Ramos (cell line): ENCODE results near the gene SHROOM3.

ENCODE experiments used
- in situ Hi-C: fragments of 300-500 bp; cut with MboI; formaldehyde crosslinking; loops from one replicate; pipeline ENCODE4 v1.14.3; 2022; ENCODE audit warnings: low sequenced_read_pairs; ENCODE audit not compliant: unreplicated experiment

SHROOM3 gene

DNA sequence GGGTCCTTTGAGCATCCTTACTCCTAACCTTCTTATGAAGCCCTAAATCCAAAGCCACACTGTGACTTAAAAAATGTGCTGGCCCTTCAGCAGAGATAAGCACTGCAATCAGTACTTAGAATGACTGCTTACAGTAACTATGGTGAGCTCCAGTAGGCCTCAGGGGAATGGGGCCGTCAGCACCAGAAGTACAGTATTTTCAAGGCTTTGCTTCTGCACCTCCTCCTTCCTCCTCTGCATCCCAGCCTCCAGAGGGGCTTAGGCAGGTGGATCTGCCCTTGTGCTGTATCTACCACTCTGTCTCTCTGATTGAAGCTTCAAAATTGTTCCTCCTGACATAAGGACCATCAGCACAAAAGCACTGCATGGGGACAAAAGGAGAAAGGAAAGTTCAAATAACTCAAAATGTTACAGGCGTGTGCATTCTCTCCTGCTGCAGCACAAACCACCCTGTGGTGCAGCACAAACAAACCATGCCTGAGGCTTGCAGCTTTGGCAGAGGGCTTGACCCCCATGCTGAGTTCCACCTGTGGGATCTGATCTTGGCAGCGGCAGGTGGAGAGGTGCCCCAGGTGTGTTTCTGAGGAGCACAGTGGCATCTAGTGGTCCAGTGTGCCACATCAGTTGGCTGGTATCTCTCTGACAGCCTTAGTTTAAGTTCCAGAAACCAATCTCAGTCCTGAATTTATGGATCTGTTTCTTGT lies 298.2 kb downstream of the SHROOM3 start:
- in situ Hi-C loops, result no loop called here

DNA sequence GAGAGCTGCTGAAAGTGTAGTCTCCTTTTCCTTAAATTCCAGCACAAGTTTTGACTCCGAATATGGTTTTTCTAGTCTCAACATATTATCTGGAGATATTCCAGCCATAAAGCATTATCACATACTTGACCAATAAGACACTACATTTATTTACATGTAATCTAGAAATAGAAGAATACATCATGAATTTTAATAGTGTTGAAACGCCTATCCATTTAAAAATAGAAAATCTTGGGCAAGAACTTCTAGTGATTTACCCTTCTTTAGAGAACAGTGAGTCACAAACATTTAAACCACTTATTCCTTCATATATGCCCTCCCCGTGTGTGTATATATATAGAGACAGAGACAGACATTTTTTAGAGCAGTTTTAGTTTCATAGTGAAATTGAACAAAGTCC lies 301.4 kb downstream of the SHROOM3 start:
- in situ Hi-C loops, result no loop called here

DNA sequence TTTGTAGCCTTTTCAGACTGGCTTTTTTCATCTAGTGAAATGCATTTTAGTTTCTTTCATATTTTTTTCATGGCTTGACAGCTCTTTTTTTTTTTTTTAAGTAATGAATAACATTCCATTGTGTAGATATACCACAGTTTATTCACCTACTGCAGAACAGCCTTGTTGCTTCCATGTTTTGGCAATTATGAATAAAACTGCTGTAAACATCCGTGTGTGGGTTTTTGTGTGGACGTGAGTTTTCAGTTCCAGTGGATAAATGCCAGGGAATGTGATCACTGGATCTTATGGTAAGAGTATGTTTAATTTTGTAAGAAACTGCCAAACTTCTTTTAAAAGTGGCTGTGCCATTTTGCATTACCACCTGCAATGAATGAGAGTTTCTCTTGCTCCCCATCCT lies 302.2 kb downstream of the SHROOM3 start:
- in situ Hi-C loops, result no loop called here

DNA sequence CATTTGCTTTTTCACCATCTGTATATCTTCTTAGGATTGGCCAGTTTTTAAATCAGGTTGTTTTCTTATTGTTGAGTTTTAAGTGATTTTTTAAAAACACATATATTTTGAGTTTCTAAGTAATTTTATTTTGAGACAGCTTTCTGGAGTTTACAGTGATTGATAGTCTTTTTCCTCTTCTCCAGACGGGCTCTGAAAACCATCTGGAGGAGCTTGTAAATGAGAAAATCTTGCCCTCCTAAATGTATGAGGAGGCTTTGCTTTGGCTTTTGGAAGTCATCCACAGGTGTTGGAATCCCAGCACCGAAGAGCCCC lies 302.7 kb downstream of the SHROOM3 start:
- in situ Hi-C loops, result no loop called here

DNA sequence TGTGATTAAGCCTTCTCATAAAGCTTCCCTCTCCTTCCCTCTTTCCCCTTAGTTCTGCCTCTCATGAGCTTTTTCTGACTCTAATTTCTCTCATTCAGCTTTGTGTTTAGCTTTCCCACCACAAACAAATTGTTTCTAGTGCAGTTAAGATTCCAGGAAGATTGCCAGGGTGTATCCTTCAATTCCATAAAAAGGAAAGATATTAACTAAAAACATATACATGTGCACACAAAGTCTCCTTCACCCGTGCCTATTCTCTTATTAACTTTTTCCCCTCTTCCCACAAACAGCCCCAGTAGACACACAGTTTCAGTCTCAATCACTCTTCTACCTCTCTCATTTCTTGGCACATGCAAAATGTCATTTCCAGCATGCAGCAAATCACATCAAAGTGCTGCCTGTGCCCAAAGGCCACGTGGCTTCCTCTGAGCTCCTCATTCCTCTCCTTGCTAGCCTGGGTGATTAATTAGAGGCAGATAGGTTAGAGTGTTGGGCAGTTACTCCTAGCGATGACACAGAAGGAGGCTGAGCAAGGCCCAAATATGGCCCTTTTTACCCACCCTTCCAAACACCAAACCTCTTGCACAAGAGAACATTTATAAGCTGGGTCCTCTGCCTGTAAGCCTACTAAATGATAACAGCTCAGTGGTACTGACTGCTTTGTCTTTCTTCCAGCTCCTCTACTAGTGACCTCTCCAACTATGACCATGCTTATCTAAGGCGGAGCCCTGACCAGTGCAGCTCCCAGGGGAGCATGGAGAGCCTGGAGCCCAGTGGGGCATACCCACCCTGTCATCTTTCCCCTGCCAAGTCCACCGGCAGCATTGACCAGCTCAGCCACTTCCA lies 303.3 kb downstream of the SHROOM3 start:
- in situ Hi-C loops, result no loop called here

DNA sequence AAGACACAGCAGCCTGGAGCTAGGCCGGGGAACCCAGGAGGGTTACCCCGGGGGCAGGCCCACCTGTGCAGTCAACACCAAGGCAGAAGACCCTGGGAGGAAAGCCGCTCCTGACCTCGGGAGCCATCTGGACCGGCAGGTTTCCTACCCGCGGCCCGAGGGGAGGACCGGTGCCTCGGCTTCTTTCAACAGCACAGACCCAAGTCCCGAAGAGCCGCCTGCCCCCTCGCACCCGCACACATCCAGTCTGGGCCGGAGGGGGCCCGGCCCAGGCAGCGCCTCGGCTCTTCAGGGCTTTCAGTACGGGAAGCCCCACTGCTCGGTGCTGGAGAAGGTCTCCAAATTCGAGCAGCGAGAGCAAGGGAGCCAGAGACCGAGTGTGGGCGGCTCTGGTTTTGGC lies 305.2 kb downstream of the SHROOM3 start:
- in situ Hi-C loops, result no loop called here

DNA sequence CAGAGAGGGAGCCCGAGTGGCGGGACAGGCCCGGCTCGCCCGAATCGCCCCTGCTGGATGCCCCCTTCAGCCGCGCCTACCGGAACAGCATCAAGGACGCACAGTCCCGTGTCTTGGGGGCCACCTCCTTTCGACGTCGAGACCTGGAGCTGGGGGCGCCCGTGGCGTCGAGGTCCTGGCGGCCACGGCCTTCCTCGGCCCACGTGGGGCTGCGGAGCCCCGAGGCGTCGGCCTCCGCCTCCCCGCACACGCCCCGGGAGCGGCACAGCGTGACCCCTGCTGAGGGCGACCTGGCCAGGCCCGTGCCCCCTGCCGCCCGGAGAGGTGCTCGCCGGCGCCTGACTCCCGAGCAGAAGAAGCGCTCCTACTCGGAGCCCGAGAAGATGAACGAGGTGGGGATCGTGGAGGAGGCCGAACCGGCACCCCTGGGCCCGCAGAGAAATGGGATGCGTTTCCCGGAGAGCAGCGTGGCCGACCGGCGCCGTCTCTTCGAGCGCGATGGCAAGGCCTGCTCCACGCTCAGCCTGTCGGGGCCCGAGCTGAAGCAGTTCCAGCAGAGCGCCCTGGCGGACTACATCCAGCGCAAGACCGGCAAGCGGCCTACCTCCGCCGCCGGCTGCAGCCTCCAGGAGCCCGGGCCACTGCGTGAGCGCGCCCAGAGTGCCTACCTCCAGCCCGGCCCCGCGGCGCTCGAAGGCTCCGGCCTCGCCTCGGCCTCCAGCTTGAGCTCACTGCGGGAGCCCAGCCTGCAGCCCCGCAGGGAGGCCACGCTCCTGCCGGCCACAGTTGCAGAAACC lies 306.0 kb downstream of the SHROOM3 start:
- in situ Hi-C loops, result no loop called here

DNA sequence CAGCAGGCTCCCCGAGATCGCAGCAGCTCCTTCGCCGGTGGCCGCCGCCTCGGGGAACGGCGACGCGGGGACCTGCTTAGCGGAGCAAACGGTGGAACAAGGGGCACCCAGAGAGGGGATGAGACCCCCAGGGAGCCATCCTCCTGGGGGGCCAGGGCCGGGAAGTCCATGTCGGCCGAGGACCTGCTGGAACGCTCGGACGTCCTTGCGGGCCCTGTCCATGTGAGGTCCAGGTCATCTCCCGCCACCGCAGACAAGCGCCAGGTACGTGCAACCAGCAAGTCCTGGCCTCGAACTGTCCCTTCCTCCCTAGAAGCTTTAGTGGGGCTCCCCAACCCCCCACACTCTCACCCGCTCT lies 306.6 kb downstream of the SHROOM3 start:
- in situ Hi-C loops, result no loop called here

DNA sequence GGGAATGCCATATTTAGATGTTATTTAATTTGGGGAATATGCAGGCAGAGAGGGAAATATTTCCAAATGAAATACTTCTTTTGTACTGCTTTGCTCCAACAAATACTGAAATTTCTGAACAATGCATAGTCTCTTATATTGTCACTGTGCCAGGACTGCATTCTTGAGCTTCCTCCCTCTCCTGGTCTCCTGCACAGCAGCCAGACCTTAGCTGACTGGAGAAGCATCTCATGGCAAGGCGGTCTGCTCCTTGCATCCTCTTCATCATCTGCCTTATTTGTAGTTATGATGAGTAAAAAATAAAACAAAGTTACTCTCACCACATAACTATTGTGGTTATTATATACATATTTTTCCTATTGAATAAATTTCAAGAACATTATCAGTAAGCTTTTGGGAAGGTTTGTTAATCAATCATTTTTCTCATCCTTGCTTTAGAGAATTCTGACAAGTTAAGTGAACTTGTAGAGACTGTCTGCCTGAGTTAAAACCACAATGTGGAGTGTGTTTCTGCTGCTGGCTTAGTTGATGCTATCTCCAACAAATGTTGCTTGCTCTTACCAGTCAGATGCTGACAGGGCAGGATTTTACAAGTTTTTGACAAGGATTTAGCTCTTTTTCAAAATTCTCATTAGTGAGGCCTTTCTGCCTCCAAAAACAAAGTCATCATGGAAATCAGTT lies 309.4 kb downstream of the SHROOM3 start:
- in situ Hi-C loops, result no loop called here

DNA sequence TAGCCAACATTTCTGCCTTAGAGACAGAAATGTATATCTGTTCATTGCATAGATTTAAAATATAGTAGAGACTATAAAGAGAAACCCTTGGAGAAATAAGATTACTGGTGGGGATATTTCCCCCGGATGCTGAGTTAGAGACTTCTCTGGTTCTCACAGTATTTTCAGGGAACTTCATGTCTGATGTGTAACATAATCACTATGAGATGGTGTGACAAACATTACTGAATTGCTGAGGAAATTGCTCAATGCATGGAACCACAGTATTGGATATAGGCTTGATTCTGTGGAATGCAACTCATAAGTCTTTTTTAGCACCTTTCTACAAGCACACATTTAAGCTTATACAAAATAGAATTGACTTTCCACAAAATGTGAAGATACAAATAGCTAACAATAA lies 310.2 kb downstream of the SHROOM3 start:
- in situ Hi-C loops, result no loop called here

DNA sequence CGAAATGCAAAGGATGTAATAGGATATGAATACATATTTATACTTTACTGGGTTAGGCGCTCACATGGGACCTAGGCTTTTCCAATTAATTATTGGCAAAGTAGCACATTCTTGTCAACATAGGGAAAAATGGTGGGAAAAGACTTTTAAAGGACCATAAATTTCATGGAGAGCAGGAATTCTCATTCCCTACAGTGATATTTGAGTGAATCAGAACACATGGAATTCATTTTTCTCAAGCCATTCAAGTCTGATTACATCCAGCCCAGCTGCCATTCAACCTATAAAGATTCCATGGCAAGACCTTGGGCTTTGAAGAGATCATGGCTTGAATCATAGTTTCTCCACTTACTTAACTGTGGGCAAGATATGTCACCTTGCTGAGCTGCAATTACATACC lies 312.5 kb downstream of the SHROOM3 start:
- in situ Hi-C loops, result no loop called here

DNA sequence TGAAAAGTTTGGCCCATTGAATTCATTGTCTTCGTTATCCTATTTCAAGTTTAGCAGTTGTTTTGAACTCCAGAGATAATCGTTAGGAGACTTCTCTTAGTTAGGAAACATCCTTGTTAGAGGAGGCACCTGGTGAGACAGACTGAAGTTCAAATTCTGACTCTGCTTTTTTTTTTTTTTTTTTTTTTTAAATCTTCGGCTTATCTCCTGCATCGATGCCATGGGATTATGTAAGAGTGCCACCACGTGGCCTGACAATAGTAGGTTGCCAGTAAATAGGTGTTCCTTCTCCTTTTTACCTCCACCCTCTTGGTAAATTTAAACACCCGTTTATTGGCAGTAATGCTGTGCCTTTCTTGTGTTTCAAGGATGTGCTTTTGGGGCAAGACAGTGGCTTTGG lies 313.6 kb downstream of the SHROOM3 start:
- in situ Hi-C loops, result no loop called here

DNA sequence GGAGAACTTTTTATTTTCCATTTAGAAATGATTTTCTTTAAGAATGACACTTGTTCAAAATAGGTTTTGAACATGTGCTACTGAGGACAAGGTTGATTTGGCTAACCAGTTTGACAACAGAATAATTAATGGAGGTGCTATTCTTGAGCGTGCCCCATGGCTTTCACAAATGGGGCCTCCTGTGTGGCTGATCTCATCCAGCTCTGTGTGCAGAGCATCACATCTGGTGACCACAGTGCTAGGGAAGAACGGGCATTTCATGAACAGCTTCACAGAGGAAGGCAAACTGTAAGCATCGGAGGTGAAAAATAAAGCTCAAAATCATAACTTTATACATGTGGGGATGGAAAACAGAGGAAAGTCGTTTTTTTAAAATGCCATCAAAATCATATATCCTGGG lies 314.3 kb downstream of the SHROOM3 start:
- in situ Hi-C loops, result no loop called here

DNA sequence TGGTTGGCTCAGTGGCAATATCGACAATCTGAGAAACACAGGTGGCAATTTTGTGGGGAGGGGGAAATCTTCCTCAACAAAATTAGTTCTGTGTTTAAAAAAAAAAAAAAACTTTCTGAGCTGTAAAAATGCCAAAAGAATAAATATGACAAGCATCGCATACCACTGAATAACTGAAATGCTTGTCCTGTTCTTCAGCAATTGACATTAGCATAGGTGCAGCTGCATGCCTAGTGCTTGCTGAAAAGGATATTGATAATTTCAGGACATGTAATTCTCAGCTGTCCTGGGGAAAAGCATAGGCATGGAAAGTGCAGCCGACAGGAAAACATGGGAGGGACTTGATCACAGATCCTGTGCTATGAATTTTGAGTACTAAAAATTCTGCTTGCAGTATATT lies 315.7 kb downstream of the SHROOM3 start:
- in situ Hi-C loops, result loop anchor here (10.0 kb wide), 1 partner anchor 316 kb away; the partner anchor contains the start of gene SHROOM3

DNA sequence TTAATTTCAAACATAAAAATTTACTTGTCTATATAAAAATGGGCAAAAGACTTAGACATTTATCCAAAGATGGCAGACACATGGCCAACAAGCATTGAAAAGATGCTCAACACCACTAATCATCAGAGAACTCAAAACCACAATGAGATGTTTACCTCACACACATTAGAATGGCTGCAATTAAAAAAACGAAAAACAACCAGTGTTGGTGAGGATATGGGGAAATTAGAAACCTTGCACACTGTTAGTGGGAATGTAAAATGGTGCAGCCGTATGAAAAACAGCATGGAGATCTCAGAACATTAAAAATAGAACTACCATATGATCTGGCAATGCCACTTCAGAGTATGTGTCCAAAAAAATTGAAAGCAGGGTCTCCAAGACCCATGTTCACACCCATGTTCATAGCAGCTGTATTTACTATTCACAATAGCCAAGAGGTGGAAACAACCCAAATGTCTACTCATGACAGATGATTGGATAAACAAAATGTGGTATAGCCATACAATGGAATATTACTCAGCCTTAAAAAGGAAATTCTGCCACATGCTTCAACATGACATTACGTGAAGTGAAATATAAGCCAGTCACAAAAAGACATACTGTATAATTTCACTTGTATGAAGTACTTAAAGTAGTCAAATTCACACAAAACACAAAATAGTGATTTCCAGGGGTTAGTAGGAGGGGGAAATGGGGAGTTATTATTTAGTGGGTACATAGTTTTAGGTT lies 316.7 kb downstream of the SHROOM3 start:
- in situ Hi-C loops, result loop anchor here (10.0 kb wide), 1 partner anchor 317 kb away; the partner anchor contains the start of gene SHROOM3

DNA sequence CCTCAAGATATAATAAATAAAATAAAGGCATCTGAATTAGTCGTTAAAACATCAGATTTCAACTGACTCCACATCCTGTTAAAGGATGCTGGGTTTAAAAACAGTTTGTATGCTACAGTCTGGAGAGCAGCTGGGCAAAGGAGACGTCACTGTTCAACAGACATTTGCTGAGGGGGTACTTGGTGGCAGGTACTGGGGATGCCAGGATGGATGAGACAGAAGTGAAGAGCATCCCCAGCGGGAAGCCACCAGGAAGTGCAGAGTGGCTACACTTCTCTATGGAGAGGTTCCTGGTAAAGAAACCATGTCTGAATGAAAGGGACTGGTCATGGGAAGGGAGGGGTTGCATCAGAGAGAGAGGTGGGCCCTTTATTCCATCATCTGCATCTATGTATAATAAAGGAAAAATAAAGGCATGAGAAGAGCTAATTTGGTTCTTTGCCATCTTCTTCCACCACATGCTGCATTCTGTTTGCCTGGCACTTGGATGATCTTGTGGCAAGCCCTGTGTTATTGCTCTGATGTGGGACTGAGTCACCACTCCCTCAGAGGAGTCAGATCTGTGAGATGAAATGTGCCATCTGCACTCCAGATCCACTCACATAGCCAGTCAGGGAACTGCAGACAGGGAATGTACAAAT lies 318.0 kb downstream of the SHROOM3 start:
- in situ Hi-C loops, result loop anchor here (10.0 kb wide), 1 partner anchor 318 kb away; the partner anchor contains the start of gene SHROOM3

DNA sequence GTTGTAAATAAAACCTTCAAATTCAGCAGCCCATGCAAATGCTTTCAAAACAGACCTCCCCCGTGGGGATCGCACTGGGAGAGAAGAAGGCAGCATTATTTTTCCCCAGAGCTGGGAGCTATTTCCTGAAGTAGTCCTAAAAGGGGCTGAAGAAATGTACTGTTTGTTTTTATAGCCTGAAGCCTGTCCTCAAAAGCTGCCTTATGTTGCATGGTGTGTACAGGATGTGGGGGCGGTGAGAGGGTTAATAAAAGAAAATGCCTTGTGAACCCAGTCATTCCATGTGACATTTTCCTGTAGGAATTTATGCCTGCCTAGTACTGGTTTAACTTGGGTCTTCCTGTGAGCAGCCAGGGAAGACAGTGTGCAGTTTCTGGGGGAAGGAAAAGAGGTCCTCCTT lies 318.8 kb downstream of the SHROOM3 start:
- in situ Hi-C loops, result loop anchor here (10.0 kb wide), 1 partner anchor 319 kb away; the partner anchor contains the start of gene SHROOM3

DNA sequence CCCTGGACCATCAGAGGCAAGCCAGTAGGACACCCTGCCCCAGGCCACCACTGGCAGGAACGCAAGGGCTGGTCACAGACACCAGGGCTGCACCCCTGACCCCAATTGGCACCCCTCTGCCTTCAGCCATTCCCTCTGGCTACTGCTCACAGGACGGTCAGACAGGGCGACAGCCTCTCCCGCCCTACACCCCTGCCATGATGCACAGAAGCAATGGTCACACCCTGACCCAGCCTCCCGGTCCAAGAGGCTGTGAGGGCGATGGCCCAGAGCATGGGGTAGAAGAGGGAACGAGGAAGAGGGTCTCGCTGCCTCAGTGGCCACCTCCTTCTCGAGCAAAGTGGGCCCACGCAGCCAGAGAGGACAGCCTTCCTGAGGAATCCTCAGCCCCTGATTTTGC lies 319.4 kb downstream of the SHROOM3 start:
- in situ Hi-C loops, result loop anchor here (10.0 kb wide), 1 partner anchor 320 kb away; the partner anchor contains the start of gene SHROOM3

DNA sequence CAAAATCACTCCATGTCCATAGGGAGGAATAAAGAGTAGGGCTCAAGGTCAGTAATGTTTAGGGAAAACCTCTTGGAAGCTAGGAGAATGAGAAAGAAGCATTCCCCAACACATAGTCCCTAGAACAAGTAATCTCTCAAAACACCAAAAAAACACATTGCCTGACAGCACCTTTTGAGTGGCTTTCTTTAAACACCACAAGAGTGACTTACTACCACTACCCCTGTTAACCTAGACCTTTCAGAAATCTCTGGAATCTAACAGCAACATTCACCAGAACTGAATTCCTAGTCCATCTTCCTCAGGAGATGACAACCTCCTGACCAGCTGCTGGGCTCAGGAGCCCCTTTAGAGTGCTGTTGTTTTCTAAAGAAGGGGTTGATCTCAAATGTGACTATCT lies 320.7 kb downstream of the SHROOM3 start:
- in situ Hi-C loops, result loop anchor here (10.0 kb wide), 1 partner anchor 321 kb away; the partner anchor contains the start of gene SHROOM3
